ENCODE data around the gene PXYLP1.
A peak's percentile ranks its signal among the peaks of the same experiment; 100 is the strongest.

PXYLP1 gene

GRCh38 chr3:141274411-141275031, 42.9 kb downstream of the PXYLP1 start:
- H2AFZ ChIP-seq, result peak overlapping the region; percentile 53
- H3K36me3 ChIP-seq (ENCODE audit: control insufficient read depth, insufficient read depth, low read length), result no peaks in the 10 kb centered on the region
- no peak overlapping the region for H3K4me2 ChIP-seq (ENCODE audit: low read length)
- no peaks in the 10 kb centered on the region for H3K79me2 ChIP-seq
- H3K4me1 ChIP-seq, result peaks cover 73% of the 10 kb centered on the region
- no peak for TF ChIP-seq CTCF (IDR thresholded peaks at IDR 0.05)
- H3K4me3 ChIP-seq (ENCODE audit: low read depth, low read length), result no peak overlapping the region
- H3K9ac ChIP-seq, result peak overlapping the region; percentile 13
- no peaks in the 10 kb centered on the region for H3K27me3 ChIP-seq (ENCODE audit: control insufficient read depth, insufficient read depth, low read length)
- peak overlapping the region; percentile 92 for H3K27ac ChIP-seq
- no peaks in the 10 kb centered on the region for H3K9me3 ChIP-seq (ENCODE audit: control insufficient read depth, low read length)

- H2AFZ ChIP-seq, result no peak overlapping the region
- no peak overlapping the region for H3K4me2 ChIP-seq (ENCODE audit: low read length)
- no peak overlapping the region for H3K9ac ChIP-seq
- no peaks in the 10 kb centered on the region for H3K79me2 ChIP-seq
- no peaks in the 10 kb centered on the region for H3K9me3 ChIP-seq (ENCODE audit: control insufficient read depth, low read length)
- no peaks in the 10 kb centered on the region for H3K27me3 ChIP-seq (ENCODE audit: control insufficient read depth, insufficient read depth, low read length)
- no peak overlapping the region for H3K4me3 ChIP-seq (ENCODE audit: low read depth, low read length)
- TF ChIP-seq CTCF (IDR thresholded peaks at IDR 0.05), result no peak
- H3K4me1 ChIP-seq, result peaks cover 70% of the 10 kb centered on the region
- H3K27ac ChIP-seq, result peak overlapping the region; percentile 92
- no peaks in the 10 kb centered on the region for H3K36me3 ChIP-seq (ENCODE audit: control insufficient read depth, insufficient read depth, low read length)
These were observed 43.4 kb downstream of the PXYLP1 start for GRCh38 chr3:141275032-141275422.

- Histone ChIP-seq H3K9me3 (ENCODE audit: control insufficient read depth, low read length) (no peaks in the 10 kb centered on the region), H3K9ac (no peak overlapping the region), H3K4me3 (ENCODE audit: low read depth, low read length) (no peak overlapping the region), H3K79me2 (no peaks in the 10 kb centered on the region), H3K27me3 (ENCODE audit: control insufficient read depth, insufficient read depth, low read length) (no peaks in the 10 kb centered on the region), H3K4me1 (peaks cover 66% of the 10 kb centered on the region), H3K4me2 (ENCODE audit: low read length) (no peak overlapping the region), H3K36me3 (ENCODE audit: control insufficient read depth, insufficient read depth, low read length) (no peaks in the 10 kb centered on the region), H3K27ac (peak overlapping the region; percentile 92), H2AFZ (no peak overlapping the region)
- no peak for TF ChIP-seq CTCF (IDR thresholded peaks at IDR 0.05)
These were observed 43.9 kb downstream of the PXYLP1 start for GRCh38 chr3:141275511-141275910.

- H3K4me1 ChIP-seq, result peaks cover 62% of the 10 kb centered on the region
- H3K9me3 ChIP-seq (ENCODE audit: control insufficient read depth, low read length), result no peaks in the 10 kb centered on the region
- TF ChIP-seq CTCF (IDR thresholded peaks at IDR 0.05), result no peak
- no peaks in the 10 kb centered on the region for H3K27me3 ChIP-seq (ENCODE audit: control insufficient read depth, insufficient read depth, low read length)
- no peaks in the 10 kb centered on the region for H3K36me3 ChIP-seq (ENCODE audit: control insufficient read depth, insufficient read depth, low read length)
- H3K27ac ChIP-seq, result no peak overlapping the region
- H3K79me2 ChIP-seq, result peaks cover under 1% of the 10 kb centered on the region
- H3K4me3 ChIP-seq (ENCODE audit: low read depth, low read length), result no peak overlapping the region
- no peak overlapping the region for H3K9ac ChIP-seq
- H2AFZ ChIP-seq, result no peak overlapping the region
- no peak overlapping the region for H3K4me2 ChIP-seq (ENCODE audit: low read length)
These were observed 44.3 kb downstream of the PXYLP1 start for GRCh38 chr3:141275973-141276372.

GRCh38 chr3:141276398-141276797, 44.8 kb downstream of the PXYLP1 start:
- no peak overlapping the region for H3K9ac ChIP-seq
- H3K27me3 ChIP-seq (ENCODE audit: control insufficient read depth, insufficient read depth, low read length), result no peaks in the 10 kb centered on the region
- no peak overlapping the region for H3K4me3 ChIP-seq (ENCODE audit: low read depth, low read length)
- TF ChIP-seq CTCF (IDR thresholded peaks at IDR 0.05), result no peak
- H3K9me3 ChIP-seq (ENCODE audit: control insufficient read depth, low read length), result no peaks in the 10 kb centered on the region
- no peak overlapping the region for H3K4me2 ChIP-seq (ENCODE audit: low read length)
- no peaks in the 10 kb centered on the region for H3K36me3 ChIP-seq (ENCODE audit: control insufficient read depth, insufficient read depth, low read length)
- peaks cover 58% of the 10 kb centered on the region for H3K4me1 ChIP-seq
- no peak overlapping the region for H2AFZ ChIP-seq
- no peak overlapping the region for H3K27ac ChIP-seq
- H3K79me2 ChIP-seq, result peaks cover 2% of the 10 kb centered on the region

Measured in parathyroid adenoma (tissue), 2 donors.